GM19463 (cell line): ENCODE measurements around the gene SERPINB1.

Source experiments
- ATAC-seq: cut with Tn5 transposase; IDR thresholded peaks from one replicate; pipeline ENCODE4 v1.9.1; 2021; ENCODE audit warnings: mild to moderate bottlenecking, moderate library complexity; ENCODE audit not compliant: unreplicated experiment

Gene SERPINB1

GRCh38 chr6:2795162-2795561 lies 46.5 kb downstream of the SERPINB1 start:
- ATAC-seq = no peak

- ATAC-seq = no peak
Observed at GRCh38 chr6:2794171-2794730, 47.4 kb downstream of the SERPINB1 start.

GRCh38 chr6:2793534-2794151 lies 48.0 kb downstream of the SERPINB1 start:
- ATAC-seq = no peak

GRCh38 chr6:2792330-2793110 lies 49.1 kb downstream of the SERPINB1 start:
- ATAC-seq = no peak

GRCh38 chr6:2791450-2791974 lies 50.2 kb downstream of the SERPINB1 start:
- ATAC-seq = no peak

- peak; percentile 76 for ATAC-seq
Observed at GRCh38 chr6:2790588-2791449, 50.8 kb downstream of the SERPINB1 start.

- ATAC-seq = no peak
Observed at GRCh38 chr6:2786269-2786668, 55.4 kb downstream of the SERPINB1 start.

GRCh38 chr6:2784930-2785329 lies 56.7 kb downstream of the SERPINB1 start:
- ATAC-seq = no peak

- no peak for ATAC-seq
Observed at GRCh38 chr6:2784061-2784460, 57.6 kb downstream of the SERPINB1 start.

- no peak for ATAC-seq
Observed at GRCh38 chr6:2783188-2783963, 58.3 kb downstream of the SERPINB1 start.

GRCh38 chr6:2782825-2783187 lies 58.9 kb downstream of the SERPINB1 start:
- ATAC-seq = no peak

- no peak for ATAC-seq
Observed at GRCh38 chr6:2782356-2782708, 59.3 kb downstream of the SERPINB1 start.
